GM23338 (cell line): ENCODE results near the gene ACSL4.

ENCODE experiments used
- CREB1 ChIP-seq: fragments of 250-450 bp; sonication (Bioruptor Pico); IDR thresholded peaks from 2 replicates; pipeline ENCODE4 v1.5.0; 2020; ENCODE audit warnings: low read depth, mild to moderate bottlenecking, moderate library complexity
- EZH2 ChIP-seq: fragments of 200-600 bp; sonication (generic); IDR thresholded peaks from one replicate; pipeline ENCODE4 v1.8.0; 2017; ENCODE audit warnings: antibody characterized with exemption, mild to moderate bottlenecking, low read depth; ENCODE audit not compliant: unreplicated experiment
- EZH2phosphoT487 ChIP-seq: fragments of 200-600 bp; sonication (generic); IDR thresholded peaks from one replicate; pipeline ENCODE4 v1.8.1; 2018; ENCODE audit warnings: antibody characterized with exemption; ENCODE audit not compliant: unreplicated experiment
- NANOG ChIP-seq: IDR thresholded peaks from 2 replicates; pipeline ENCODE4 v1.6.1; 2016; ENCODE audit warnings: antibody characterized with exemption, borderline replicate concordance
- POLR2AphosphoS5 ChIP-seq: IDR thresholded peaks from 2 replicates; pipeline ENCODE4 v1.6.1; 2016; ENCODE audit warnings: antibody characterized with exemption, low read depth
- STAT1 ChIP-seq: IDR thresholded peaks from one replicate; pipeline ENCODE4 v1.6.1; 2016; ENCODE audit warnings: antibody characterized with exemption; ENCODE audit not compliant: unreplicated experiment
- ZNF114 ChIP-seq: fragments of 250-450 bp; sonication (Bioruptor Pico); IDR thresholded peaks from 2 replicates; pipeline ENCODE4 v1.5.0; 2020; ENCODE audit warnings: mild to moderate bottlenecking, moderate library complexity
- ZNF331 ChIP-seq: fragments of 250-450 bp; sonication (Bioruptor Pico); IDR thresholded peaks from 2 replicates; pipeline ENCODE4 v1.5.0; 2020; ENCODE audit warnings: low read depth, mild to moderate bottlenecking, moderate library complexity
- TF ChIP-seq, protein P1 (sequence below): IDR thresholded peaks from one replicate; pipeline ENCODE4 v1.6.1; 2018; ENCODE audit warnings: antibody characterized with exemption; ENCODE audit not compliant: unreplicated experiment
- TF ChIP-seq, protein P2 (sequence below), 2 experiments: fragments of 200-600 bp in 1 of 2; sonication (generic) in 1 of 2; conservative IDR thresholded peaks; 2 replicates each; pipeline versions ENCODE4 v1.5.1 to v1.6.1; 2016 to 2017; ENCODE audit warnings: antibody characterized with exemption in 2 of 2, low read depth in 2 of 2, mild to moderate bottlenecking in 2 of 2, moderate library complexity in 1 of 2
- TF ChIP-seq, protein P3 (sequence below): IDR thresholded peaks from 2 replicates; pipeline ENCODE4 v1.6.1; 2016; ENCODE audit warnings: antibody characterized with exemption

DNA sequence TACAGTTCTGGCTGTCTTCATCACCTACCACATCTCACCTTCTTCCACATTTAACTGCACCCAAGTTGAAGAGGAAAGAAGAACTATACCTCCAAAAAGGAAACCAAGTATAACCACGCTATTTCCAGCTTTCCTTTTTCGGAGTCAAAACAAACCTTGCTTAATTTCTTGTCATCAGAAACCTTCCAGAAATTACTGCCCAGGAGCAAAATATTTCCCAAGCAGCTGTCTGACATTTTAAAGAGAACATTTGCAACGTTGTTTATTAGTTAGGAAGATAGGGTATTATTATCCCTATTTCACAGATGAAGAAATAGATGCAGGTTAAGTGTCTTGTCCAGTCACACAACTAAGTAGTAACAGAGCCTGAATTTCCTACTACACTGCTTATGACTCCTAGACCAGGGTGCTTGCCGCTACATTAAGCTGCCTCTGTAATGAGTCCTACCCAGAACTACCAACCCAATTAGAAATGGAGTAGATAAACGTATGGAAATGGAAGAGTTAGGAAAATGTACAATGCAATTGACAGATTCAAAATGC, 2.2 kb upstream of the ACSL4 start:
- TF ChIP-seq, protein P1, sequence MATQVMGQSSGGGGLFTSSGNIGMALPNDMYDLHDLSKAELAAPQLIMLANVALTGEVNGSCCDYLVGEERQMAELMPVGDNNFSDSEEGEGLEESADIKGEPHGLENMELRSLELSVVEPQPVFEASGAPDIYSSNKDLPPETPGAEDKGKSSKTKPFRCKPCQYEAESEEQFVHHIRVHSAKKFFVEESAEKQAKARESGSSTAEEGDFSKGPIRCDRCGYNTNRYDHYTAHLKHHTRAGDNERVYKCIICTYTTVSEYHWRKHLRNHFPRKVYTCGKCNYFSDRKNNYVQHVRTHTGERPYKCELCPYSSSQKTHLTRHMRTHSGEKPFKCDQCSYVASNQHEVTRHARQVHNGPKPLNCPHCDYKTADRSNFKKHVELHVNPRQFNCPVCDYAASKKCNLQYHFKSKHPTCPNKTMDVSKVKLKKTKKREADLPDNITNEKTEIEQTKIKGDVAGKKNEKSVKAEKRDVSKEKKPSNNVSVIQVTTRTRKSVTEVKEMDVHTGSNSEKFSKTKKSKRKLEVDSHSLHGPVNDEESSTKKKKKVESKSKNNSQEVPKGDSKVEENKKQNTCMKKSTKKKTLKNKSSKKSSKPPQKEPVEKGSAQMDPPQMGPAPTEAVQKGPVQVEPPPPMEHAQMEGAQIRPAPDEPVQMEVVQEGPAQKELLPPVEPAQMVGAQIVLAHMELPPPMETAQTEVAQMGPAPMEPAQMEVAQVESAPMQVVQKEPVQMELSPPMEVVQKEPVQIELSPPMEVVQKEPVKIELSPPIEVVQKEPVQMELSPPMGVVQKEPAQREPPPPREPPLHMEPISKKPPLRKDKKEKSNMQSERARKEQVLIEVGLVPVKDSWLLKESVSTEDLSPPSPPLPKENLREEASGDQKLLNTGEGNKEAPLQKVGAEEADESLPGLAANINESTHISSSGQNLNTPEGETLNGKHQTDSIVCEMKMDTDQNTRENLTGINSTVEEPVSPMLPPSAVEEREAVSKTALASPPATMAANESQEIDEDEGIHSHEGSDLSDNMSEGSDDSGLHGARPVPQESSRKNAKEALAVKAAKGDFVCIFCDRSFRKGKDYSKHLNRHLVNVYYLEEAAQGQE: no peak
- TF ChIP-seq, protein P2, sequence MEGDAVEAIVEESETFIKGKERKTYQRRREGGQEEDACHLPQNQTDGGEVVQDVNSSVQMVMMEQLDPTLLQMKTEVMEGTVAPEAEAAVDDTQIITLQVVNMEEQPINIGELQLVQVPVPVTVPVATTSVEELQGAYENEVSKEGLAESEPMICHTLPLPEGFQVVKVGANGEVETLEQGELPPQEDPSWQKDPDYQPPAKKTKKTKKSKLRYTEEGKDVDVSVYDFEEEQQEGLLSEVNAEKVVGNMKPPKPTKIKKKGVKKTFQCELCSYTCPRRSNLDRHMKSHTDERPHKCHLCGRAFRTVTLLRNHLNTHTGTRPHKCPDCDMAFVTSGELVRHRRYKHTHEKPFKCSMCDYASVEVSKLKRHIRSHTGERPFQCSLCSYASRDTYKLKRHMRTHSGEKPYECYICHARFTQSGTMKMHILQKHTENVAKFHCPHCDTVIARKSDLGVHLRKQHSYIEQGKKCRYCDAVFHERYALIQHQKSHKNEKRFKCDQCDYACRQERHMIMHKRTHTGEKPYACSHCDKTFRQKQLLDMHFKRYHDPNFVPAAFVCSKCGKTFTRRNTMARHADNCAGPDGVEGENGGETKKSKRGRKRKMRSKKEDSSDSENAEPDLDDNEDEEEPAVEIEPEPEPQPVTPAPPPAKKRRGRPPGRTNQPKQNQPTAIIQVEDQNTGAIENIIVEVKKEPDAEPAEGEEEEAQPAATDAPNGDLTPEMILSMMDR (conservative IDR thresholded peaks at IDR 0.05; ENCODE audit: low read depth in 2 of 2): no peak
- TF ChIP-seq EZH2 (no peak), NANOG (no peak), POLR2AphosphoS5 (no peak), CREB1 (CRISPR knock-in tag) (no peak), EZH2phosphoT487 (no peak), ZNF331 (CRISPR knock-in tag) (no peak), ZNF114 (no peak), STAT1 (no peak)
- TF ChIP-seq, protein P3, sequence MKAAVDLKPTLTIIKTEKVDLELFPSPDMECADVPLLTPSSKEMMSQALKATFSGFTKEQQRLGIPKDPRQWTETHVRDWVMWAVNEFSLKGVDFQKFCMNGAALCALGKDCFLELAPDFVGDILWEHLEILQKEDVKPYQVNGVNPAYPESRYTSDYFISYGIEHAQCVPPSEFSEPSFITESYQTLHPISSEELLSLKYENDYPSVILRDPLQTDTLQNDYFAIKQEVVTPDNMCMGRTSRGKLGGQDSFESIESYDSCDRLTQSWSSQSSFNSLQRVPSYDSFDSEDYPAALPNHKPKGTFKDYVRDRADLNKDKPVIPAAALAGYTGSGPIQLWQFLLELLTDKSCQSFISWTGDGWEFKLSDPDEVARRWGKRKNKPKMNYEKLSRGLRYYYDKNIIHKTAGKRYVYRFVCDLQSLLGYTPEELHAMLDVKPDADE: no peak
